Fibroblast of skin of scalp (primary cell): Measurements from ENCODE around the gene ETV7.
"Not testable (repeated sequence)": the region's sequence is repeated elsewhere in the genome, so short reads cannot be mapped to it uniquely, and the experiment has no call there.

ENCODE experiments used
- DNase-seq: peaks from one replicate; pipeline ENCODE4 v3.0.0-alpha.2; 2013

The ETV7 gene

GRCh38 chr6:36383606-36384005, 3.9 kb downstream of the ETV7 start:
- DNase-seq = no peak

DNA sequence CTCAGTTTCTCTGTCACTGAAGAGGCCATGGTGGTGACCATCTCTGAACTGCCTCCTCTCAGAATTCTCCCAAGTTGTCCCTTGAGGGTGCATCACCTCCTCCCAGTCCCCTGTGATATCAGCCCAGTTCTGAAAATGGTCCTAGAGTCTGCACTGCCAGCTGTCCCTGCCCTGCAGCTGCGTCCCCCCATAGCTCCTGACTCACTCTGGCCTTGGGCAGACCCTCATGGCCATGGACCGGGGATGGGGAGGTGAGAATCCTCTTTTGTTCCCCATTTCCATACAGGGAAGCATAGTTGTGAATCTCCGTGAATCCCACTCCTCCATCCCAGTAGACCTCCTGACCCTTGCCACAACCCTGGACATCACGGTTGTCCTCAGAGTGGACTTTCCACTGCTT, 4.5 kb downstream of the ETV7 start:
- DNase-seq = no peak

DNA sequence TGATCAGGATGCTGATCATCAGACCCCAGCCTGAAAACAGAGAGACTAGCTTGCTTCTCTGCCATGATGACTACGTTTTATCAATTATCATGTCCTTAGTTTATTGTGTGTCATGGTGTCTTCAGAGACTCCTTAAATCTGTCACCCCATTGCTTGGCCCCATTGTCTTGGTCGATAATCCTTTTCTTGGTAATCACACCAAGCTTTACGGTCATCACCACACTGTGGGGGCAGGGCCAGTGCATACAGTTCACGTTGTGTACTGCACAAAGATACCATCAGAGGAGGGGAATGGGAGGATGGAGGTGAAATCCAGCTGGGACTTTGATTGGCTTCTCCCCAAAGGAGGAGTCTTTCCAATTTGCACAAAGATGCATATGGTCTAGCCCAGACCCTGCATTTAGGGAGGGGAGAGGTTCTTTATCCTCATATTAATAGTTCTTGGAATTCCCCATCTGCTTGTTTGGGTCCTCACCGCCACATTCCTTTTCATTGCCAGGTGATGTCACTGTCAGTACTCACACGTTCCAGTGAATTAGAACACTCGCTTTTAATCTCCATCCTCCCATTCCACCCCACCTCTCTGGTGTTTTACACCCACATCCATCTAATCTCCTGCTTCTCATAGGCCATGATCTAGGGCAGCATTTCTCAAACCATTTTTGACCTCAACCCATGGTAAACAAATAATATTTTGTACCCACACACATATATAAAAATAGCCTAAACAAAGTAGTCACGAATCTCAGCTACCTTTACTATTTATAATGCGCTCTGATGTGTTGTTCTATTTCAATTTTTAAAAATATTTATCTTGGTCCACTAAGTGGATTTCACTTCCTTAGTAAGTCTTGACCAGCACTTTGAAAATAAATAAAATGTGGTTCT, 5.7 kb downstream of the ETV7 start:
- DNase-seq = no peak

DNA sequence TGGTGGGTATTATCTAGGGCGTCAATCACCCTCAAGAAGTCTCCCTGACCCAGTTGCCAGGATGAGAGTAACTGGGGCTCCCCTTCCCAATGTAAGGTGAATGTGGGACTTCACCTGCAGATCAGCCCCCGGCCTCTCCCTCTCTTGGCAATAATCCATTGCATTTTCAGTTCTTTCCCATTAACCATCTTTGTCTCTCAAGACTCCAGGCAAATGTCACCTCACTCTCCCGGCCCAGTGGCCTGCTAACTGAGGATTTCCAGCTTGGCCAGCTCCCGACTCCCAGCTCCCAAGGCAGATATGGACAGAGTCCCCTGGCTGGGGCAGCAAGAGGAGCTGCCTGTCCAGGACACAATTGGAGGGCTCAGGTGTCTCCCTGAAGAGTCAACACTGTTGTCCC, 7.3 kb downstream of the ETV7 start:
- DNase-seq = no peak

- no peak for DNase-seq
Observed at GRCh38 chr6:36378936-36379335, 8.5 kb downstream of the ETV7 start.

- DNase-seq = no peak
Observed at GRCh38 chr6:36378243-36378920, 9.1 kb downstream of the ETV7 start.

GRCh38 chr6:36377594-36377993, 9.9 kb downstream of the ETV7 start:
- DNase-seq = no peak

DNA sequence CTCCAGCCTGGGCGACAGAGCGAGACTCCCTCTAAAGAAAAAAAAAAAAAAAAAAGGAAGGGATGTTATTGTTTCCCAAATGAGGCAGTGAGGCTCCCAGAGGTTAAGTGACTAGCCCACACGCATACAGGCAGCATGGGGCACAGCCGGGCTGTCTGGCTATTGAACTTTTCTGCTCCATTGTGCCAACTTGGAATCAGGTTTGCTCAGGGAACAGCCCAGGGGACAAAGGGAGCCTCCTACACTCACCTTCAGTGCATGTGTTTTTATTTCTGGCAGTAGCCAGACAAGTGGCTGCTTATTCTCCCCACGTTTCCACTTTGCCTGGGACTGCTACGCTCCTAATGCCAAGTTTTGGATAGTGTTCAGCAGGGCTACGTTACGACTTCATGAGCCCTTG, 10.7 kb downstream of the ETV7 start:
- DNase-seq = no peak

GRCh38 chr6:36376183-36376582, 11.3 kb downstream of the ETV7 start:
- DNase-seq = no peak

DNA sequence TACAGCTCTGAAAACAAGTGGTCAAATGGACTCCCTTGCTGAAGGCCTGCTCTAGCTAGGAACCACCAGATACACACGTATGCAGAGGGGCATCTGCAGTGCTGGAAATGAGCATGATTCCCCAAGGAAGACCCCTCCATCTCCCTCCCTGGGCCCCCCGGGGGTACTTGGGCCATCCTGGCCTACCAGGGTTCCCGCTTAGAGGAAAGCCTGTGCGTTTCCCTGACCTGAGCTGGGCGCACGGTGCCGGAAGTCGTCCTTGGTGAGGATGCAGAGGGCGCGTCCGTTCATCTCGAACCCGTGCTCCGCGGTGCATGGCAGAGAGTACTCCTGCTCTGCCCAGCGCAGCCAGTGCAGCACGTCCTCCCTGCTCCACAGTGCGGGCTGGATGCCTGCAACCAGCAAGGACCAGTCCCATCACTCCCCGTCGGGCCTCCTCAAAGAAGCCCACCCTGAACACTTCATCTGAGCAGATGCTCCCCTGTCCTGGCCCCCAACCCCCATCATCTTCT, 11.8 kb downstream of the ETV7 start:
- DNase-seq = no peak

GRCh38 chr6:36374972-36375371, 12.5 kb downstream of the ETV7 start:
- no peak for DNase-seq

GRCh38 chr6:36374194-36374593, 13.3 kb downstream of the ETV7 start:
- no peak for DNase-seq

DNA sequence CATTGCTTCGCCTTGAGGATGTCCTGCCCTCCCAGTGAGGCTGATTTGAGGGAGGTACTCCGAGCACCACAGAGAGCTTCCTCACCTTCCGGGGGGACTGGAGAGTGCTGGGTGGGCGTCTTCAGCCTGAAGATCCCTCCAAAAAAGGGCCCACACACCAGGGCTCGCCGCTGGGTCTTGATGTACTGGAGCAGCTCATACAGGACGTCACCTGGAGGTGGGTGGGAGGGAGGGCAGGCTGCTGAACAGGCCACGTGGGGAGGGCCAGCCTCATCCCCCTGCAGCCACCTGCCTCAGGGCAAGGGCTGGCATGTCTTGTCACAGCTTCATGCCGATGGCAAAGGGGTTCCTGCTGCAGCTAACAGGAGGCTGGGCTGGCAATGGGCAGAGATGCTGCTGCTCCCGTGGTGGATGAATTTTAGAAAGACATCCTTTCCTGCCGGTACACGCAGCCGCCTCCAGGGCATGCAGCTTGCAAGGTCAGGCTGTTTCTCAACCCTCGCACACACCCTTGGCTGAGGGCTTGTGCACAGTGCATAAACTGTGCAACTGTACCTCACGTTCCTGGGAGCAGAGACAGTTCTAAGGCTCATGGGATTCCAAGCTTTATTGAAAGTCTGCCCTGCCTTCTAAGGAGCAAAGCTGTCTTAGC, 14.0 kb downstream of the ETV7 start:
- no peak for DNase-seq

DNA sequence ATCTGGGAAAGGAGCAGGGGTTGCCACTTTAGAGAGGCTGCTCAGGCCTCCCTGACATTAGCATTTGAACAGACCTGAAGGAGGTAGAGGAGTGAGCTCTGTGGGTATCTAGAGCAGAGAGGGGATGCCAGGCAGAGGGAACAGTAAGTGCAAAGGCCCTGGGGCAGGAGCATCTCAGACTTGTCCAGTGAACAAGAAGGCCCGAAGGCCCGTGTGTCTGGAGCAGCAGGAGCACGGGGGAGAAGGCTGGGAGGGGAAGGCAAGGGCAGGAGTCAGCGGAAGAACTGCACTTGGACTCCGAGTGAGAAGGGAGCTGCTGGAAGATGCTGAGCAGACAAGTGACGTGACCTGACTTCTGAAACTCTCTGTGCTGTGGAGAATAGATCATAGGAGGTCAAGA, 15.4 kb downstream of the ETV7 start:
- no peak for DNase-seq

- no peak for DNase-seq
Observed at GRCh38 chr6:36371211-36371610, 16.3 kb downstream of the ETV7 start.

- DNase-seq = no peak
Observed at GRCh38 chr6:36370638-36371037, 16.8 kb downstream of the ETV7 start.

- DNase-seq = peak; percentile 93
Observed at GRCh38 chr6:36368921-36369865, 18.3 kb downstream of the ETV7 start.

DNA sequence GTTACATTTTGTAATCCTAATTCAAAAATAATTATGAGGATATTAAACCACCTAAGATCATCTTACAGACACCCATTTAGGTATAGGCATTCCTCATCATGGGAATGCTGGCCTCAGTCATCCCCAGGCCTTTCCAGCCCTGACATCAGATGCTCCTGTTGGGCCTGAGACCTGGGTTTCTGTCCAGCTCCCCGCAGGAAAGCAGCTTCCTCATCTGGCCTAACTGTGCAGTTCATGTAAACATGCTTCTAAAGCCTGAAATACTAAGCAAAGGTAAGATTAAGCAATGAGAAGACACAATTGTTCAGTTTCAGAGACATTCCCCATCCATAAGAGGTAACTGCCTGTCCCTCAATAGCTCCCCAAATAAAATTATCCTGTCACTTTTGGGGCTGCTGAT, 19.0 kb downstream of the ETV7 start:
- no peak for DNase-seq

DNA sequence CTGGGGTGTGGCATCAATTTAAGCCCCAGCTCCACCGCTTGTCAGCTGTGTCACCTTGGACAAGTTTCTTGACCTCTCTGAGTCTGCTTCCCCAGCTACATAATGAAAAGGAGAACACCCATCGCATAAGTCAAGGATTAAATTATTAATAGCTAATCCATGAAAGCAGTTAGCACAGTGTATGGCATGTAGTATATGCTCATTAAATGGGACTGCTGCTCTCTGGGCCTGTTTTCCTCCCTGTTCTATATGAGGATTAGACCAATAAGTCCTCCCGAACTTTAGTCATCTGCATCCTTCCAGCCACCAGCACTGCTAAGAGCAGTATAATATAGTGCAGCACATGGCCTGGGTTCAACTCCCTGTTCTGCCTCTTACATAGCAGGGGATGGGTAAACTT, 19.7 kb downstream of the ETV7 start:
- no peak for DNase-seq

DNA sequence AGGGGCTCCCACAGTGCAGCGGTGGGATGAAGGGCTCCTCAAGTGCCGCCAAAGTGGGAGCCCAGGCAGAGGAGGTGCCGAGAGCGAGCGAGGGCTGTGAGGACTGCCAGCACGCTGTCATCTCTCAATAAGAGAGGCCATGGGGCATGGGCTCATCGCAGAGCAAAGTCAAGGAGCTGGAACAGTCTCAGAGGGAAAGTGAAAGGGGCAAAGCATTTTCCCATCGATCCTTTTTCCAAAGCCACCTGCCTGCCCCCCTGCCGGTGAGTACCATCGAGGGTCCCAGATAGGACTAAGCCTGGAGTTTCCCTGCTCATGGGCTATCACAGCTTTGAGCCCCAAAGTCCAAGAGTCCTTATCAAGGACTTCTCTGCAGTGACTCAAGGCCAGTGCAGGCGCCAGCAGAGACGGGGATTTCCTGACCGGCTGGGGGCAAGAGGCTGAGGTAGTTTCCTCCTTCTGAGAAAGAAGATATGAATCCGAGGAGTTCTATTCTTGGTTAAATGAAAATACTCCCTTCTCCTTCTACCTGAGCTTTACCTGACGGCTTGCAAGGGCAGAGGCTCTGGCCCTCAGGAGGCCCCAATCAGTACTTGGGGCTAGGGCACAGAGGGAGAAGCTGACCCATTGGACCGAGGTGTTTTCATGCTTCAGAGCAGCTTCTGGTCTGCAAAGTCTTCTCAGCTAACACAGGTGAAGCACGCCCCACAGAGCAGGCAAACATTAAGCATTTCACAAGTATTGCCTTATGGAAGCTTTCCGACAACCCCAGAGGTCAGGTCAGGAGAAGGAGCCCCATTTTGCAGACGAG, 22.6 kb downstream of the ETV7 start:
- DNase-seq = no peak

GRCh38 chr6:36364061-36364635, 23.3 kb downstream of the ETV7 start:
- DNase-seq = not testable (repeated sequence)
